ENCODE measurements around the gene SUPT3H.

SUPT3H gene

DNA sequence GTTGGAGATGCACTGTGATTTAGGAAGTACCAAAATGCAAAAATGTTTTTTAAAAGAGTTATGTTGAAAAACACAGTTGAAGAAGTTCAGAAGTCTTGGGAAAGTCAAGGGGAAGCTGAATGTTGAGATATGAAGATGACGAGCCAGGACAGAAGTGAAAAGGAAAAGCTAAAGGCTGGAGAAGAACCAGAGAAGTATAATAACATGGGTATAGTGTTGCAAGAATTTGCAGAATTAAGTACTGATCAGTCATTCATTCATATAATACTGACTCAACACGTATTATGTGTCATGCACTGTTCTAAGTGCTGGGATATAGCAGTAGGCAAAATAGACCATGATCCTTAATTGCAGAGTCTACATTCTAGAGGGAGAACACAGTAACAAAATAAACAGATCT, 557.4 kb downstream of the SUPT3H start:
- no peak for DNase-seq

DNA sequence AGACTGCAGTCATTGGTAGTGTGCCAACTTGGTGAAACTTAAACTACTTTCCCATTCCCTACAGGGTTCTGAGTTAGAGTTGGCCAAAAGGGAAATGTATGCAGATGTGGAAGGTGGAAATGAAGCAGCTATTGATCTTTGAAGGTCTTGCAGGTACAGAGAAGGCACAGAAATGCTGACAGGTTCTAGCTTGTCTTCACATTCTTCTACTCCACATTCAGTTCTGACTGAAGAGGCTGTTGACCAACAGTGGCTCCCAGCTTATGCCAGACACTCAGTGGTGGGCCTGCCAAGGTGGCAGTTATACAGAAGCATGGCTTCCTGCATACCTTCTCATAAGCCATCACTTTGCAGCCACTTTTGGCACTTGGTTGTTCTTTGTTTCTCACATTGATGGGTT, 566.3 kb downstream of the SUPT3H start:
- DNase-seq, result no peak

DNA sequence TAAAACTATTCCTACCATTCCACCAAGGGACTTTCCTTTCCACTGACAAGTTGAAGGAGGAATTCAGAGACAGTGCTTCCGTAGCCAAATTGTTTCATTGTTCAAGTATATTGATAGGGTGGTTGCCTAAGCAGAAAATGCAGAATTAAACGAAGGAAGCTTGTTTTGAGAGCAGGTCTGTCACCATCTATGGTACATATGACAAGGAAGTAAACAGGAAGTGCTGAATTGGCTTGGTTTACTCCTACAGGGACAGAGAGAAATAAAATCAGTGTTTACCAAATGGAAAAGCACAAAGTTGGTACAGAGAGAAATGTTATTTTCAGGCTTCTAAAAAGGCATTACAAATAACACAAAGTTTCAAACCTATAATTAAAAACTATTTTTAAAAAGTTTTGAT, 568.5 kb downstream of the SUPT3H start:
- no peak for DNase-seq

DNA sequence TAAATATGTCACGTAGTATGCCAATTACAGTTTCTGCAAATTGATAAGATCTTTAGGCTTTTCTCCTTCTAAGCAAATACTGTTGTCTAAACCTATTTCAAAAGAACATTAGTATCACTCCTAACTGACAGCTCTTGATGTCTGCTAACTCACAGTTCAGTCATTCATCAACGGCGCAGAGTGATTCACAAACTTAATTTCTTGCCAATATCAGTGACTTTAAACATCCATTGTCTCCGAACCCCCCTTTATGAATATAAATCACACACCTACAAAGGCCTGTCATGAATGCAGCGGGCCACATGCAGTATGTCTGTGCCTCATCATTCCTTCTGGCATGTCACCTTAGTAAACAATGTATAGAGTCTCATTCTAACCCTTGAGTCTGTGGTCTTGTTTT, 569.6 kb downstream of the SUPT3H start:
- no peak for DNase-seq

DNA sequence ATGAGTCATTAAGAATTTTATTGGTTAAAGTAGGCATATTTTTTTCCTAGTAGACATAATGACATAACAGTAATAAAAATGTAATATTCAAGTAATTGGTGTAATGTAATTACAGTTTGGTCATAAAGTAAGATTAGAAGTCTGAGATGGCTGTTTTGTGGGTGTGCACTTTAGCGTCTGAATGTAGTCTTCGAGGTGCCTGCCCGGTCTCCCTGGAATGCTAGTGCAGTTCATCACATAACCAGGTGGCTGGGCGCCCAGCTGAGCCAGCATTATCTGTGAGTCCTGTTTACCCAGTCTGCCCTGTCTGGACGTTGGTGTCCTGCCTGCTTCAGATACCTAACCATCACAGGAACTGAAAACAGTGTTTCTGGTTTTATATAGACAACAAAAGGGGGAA, 571.1 kb downstream of the SUPT3H start:
- no peak for DNase-seq

DNA sequence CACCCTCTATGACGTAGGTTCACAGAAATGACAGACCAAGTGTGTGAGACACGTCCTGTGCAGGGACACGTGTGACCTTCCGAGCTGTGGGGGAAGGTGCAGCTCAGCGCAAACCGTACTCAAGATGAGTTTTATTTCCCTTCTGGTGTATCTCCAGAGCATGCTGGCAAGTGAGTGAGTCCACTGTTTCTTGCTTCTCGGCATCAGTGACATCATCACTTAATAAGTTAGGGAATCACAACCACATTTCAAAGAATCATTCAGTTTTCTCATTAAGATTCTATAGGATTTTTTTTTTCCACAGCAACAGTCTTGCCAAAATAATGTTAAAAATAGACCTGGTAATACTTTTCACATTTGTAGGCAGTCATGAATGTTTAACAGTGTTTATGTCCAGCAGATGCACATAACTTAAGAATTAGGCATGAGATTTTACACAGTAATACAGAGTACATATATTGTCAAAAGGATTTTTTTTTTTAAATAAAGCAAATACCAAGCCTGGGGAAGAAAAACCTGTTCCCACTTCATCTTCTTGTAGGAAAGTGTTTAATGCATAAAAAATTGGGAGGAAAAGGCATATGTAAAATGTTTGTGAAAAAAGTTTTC, 572.4 kb downstream of the SUPT3H start:
- DNase-seq, result no peak

DNA sequence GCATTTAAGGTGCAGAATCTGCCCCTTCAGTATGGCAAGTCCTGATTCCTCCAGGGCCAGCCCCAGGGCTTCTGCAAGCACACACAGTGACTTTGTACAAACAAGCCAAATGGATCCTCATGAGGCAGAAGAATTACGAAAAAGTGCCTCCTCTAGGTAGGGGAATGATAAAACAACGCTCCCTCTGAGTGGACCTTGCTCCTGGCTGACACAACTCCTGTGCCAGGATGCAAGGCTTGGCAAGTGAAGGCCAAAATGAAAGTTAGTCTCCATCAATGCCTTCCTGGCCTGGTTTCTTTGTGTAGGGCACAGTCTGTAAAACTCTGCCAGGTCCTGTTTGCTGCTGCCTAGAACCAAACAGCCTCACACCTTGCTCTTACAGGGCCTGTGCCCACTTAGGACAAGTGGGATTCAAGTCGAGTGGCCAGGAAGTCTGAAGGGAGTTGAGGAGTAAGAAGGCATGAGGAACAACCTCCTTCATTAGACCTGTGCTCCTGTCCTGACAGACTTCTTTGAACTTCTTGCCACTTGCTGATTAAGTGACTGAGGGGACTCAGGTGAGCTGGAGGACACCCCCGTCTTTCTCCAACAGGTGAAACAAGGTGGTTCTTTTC, 573.1 kb downstream of the SUPT3H start:
- no peak for DNase-seq

DNA sequence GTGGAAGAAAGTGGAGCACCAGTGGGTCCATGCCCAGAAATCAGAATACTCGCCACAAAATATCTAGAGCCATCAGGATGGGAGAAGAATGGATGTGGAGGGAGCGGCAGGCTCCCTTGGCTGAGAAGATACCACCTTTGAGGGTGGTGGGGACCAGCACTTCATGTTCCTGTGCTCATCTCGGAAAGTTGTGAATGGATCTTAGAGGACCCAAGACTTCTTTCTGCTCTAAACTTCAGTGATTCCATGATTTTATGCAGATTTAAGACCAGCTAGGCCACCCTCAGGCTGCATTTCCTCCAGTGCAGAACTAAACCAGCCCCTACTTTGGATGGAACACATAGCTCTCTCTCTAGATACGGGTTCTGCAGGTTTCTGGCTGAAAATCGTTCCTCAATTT, 573.7 kb downstream of the SUPT3H start:
- DNase-seq, result no peak

DNA sequence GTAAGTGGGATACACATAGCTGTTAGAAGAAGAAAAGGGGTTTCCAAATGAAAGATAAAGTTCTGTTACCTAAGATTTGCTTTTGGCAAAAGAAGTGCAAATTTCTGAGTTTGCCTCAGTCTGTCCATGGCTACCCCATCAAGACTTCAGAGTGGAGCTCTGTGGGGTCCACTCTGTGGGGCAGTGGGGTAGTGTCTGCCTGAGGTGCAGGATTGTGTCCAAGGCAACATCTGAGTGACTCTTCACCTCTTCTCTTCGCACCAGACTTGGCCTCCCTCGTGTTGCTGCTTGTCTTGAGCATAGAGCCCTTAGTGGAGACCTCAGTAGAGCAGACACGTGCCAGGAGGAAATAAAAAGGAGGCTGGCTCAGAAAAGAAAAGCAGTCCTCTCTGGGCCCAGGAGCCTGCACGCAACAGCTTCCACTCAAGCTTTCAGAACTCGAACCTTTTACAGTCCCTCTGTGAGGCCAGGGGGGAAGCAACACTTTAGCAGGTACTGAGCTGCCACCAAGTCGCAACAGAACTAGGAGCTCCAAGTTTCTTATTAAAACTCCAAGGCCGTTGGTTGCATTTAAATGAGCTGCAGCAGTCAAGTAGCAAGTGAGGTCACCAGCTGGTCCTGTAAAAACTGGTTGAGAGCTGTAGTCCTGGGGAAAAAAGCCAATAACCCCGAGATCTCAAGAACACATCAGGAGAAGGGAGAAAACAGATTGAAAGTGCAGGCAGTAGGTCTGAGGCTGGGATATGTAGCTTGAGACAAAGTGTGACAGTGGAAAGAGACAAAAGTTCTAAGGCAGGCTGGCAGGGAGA, 576.7 kb downstream of the SUPT3H start:
- peak; percentile 67 for DNase-seq

DNA sequence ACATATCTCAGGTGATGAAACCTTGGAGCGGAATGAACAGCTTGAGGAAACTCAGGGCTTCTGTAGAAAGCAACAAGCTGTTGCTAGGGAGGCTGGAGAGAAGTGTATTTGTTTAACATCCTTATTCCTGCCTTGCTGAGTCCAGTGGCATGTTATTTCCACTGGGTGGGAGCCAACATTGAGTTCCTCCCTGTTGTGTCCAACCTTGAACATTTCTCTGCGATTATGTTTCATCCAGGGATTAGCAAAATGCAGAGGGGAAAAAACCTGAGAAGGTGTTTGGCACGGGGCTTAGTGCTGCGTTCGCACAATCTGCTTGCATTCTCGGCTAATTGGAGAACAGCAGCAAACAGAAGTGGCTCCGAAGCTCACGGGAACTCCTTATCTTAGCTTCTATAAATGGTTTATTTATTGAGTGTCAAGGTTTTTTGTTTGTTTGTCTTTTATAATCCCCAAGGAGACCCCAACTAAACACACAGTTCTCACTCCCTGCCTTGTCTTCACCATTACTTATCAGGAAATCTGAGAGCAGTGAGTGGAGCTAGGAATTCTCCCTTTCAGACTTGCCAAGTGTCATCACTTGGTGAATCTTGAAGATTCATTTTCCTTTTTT, 577.5 kb downstream of the SUPT3H start:
- DNase-seq, result peak; percentile 96

DNA sequence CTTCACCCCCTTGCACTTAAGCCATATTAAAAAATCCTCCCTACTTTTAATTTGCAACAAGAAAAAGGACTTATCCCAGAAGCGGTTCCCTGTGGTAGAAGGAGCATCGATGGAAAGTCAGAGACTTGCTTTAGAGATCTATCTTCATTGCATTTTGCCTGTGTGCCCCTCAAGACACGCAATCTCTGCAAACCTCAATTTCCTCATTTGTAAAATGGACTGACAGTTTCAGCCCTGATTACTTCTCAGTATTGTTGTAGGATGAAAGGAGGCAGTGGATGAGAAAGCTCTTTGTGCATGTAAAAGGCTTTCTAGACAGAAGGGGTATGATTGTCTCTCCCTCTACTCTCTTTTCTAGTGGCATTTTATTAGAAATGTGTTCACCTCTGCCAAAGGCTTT, 580.0 kb downstream of the SUPT3H start:
- DNase-seq, result no peak

DNA sequence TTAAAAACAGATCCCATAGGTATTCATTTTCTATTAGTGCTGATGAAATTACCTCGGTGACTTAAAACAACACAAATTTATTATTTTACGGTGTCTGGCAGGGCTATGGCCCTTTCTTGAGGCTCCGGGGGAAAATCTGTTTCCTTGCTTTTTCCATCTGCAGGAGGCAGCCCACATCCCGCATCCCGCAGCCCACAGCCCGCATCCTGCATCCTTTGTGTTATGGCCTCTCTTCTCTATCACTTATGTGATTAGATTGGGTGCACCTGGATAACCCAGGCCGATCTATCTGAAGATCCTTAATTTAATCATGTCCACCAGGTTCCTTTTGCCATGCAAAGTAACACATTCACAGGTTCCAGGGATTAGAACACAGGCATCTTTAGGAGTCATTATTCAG, 582.4 kb downstream of the SUPT3H start:
- DNase-seq, result no peak

DNA sequence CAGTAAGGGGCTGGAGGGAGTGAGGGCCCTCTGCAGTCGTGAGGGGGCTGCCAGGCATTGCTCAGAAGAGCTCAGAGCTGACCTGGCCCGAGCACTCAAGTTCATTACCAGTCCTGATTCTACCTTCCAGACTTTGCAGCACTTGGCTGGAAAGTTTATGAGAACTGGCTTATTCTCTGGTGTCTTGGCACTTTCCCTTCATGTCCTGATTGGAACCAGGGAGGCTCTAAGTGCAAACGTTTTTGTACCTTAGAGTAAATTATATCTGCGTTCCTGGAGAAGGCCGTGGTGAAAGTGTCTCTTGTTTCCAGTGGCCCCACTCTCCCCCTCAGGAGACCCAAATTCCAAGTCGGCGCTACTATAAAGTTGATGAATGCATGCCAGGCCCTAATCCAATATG, 587.9 kb downstream of the SUPT3H start:
- no peak for DNase-seq

DNA sequence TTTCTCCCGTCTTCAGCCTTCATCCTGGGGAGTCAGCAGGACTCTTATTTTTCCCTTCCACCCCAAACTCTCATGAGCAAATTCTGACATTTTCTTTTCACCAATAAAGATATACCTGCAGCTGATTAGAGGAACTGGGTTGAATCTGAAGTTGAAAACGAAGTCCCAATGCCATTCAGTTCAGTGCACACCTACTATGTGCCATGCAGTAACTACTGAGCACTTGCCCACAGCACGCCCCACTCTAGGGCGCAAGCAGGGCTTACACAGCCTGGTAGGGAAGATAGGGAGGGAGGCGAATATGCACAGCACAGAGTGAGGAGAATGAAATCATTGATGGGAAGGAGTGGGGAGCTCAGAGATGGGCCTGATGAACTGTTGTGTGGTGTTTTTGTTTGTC, 588.7 kb downstream of the SUPT3H start:
- DNase-seq, result no peak

DNA sequence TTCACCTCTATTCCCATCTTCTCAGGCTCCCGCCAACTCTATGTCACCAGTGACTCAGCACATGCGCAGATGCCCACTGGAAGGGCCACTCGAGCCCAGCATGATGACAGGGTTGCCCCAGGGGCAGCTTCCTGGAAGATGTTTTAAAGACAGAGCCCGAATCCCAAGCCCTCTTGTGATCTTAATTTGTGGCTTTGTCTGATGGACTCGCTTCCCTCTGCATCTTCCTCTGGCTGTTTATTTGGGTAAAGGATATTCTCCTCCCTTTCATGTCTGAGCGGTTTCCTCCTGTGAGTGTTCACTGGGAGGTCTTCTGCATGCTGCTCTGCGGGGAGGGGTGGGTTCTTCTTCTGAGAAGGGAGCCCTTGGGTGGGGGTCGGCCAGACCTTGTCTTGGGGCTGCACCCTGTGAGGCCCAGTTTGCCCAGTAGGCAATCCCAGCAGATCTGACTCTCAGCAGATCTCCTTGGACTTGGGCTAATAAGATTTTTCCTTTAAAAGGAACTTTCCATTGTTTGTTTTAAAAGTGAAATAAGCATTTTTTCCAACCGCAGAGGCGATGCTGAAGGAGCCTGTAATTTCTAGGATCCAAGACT, 589.2 kb downstream of the SUPT3H start:
- DNase-seq, result no peak

DNA sequence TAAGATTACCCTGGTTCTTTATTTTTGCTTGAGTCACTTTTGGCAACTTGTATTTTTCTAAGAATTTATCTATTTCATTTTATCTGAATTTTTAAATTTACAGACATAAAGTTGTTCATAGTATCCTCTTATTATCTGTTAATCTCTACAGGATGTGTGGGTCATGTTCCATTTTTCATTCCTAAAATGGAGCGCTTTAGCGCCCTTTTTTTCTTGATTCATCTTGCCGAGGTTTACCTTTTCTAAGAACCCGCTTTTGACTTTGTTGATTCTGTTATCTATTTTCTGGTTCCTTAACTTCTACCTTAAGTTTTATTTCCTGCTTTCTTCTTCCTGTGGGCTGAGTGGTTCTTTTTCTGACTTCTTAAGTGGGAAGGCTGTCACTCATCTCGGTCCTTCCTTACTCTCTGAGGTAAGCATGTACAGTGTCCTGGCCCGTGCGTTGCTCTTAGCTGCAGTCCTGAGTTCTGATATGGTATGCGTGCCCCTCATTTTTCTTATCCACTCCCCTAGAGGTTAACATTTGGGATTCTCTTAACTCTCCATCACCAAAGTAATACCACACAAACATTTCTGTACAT, 590.4 kb downstream of the SUPT3H start:
- no peak for DNase-seq

DNA sequence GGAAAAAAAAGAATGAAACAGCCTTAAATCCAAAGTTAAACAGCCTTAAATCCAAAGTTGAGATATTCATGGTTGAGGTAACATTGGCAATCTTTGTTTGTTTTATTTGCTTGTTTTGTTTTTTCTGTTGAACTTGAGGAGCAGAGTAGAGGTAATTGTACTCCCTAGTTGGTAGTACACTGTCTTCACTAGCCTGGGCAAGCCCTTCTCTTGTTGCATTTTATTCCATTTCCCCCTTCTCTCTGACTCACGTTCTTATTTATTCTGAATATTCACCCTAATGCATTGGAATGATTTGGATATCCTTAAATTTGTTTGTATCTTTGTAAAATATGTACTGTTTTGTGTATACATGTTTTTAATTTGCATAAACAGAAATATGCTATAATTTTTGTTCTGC, 592.6 kb downstream of the SUPT3H start:
- no peak for DNase-seq

DNA sequence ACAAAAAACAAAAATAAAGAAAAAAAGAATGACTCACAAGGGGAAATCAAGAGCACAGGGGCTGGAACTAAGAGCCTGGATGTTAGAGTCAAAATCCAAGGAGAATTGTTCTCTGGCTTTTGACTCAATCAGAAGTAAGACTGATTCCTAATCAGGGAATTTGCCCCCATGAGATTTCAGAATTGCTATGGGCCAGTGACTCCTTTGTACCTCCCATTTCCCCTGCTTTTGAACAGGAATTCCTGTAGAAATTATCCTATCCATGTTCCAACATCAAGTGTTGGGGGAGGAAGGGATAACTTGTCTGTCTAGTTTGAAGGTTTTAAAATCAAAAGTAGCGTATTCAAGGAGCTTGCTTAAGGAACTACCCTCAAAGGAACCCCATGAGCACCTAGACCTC, 593.5 kb downstream of the SUPT3H start:
- DNase-seq, result no peak

DNA sequence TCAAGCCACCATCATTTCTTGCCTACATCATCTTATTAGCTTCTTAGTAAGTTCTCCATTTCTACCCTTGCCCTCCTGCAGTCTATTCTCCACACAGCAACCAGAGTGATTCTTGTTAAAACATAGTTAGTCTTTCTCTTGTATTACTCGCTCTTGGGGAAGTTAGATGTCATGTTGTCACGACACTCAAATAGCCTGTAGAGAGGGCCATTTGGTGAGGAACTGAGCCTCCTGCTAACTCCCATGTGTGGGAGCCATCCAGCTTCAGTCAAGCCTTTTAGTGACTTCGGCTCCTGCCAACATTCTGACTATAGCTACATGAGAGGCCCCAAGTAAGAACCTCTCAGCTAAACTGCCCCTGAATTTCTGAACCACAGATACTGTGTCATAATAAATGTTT, 594.8 kb downstream of the SUPT3H start:
- DNase-seq, result no peak

DNA sequence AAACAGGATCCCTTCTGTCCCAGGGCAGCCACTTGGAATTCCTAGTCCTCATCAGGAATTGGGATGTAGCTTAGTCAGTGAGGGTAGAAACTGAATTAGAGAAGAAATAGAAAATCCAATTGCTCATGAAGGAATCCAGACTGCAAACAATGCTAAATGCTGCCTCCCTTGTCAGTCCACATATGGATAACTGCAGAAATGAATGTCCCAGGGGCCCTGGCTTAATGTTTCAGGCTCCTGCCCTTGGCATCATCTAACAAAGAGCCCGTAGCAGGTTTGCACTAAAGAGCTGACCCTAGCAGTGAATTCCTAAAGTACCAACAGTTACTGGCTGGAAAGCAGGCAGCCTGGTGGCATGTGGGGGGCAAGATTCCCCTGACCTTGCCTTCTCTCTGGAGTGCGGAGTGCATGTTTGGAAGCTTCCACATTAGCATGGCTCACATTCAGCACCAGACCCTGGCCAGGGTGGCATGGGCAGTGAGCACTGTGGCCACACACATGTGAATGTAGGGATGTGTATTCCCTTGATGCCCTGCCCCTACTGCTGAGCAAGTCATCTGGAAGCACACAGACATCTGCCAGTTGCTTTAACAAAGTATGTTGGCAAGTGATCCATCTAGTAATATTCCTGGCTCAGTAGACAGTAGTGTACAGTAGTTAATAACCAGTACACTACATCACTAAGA, 595.7 kb downstream of the SUPT3H start:
- DNase-seq, result no peak

DNA sequence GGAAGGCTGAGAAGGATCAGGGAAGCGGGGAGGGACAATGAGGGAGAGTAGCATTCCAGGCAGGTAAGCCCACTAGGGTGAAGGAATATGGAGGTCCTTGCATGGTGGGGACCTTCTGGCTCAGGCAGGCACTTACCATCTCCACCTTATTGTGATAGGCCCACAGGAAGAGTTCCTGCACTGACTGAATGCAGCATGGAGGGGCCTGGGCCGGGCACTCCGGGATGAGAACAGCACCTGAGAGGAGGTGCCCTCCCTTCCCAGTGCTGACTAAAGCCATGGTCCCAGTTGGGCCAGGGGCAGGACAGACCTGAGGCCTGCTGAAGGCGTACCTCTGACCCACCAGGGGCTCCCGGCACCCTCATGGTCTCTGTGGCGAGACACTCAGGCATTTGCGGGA, 597.6 kb downstream of the SUPT3H start:
- no peak for DNase-seq

DNA sequence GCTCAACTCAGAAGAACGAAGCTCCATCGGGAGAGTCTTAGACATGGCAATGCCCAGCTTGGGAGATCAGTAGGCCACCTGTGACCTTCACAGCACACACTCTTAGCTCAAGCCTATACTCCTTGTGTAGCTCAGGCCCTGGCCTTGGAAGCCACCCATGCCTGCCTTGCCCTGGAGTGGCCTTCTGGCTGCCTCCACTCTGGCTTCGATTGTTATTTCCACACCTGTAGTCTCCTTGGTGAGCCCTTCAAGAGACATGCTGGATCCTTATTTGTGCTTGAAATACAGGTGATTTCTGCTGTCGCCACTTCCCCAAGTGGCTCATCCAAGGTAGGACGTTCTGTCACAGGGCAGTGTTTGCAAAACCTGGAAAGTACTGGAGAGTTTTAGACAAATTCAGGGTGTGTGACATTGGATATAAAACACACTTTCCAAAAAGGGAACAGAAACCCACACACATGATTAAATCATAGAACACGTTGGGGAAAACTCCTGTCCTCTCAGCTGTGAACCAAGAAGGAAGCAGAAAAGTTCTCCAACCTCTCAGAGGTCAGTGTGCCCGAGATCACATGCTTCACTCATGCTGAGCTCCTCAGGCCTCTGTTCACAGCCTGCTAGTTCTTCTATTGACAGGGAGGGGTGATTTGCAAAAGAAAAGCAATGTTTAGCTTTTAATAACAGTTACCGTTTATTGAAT, 598.5 kb downstream of the SUPT3H start:
- no peak for DNase-seq
